ENCODE data around the gene GJD3. TPM values are rescaled to one million over a fixed set of nuclear protein-coding genes. Genes with fewer than 3 reads are reported as not detected.

The GJD3 gene
- polyA plus RNA-seq, 3 donors = not detected

DNA sequence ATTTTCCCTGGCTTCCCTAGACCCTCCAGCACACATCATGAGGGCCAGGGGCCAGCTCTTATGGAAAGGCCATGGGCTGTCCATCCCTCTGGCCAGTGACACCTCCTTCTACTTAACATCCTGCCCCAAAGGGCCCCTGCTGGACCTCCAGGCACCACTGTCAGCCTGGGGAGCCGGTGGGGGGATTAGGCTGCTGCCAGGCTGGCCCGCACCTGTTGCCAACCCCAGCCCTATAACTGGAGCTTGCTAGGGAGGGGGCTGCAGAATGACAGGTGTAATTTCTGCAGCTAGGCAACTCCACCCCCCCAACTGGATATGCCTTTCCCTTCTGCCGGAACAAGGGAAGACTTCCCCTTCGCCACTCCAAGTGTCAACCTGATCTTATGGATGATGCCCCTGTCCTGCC lies 43.0 kb downstream of the GJD3 start:
- Histone ChIP-seq H3K9ac (ENCODE audit: insufficient read depth, low read length, poor library complexity, severe bottlenecking) (peak overlapping the region; percentile 97), H3K4me2 (replicated peaks; ENCODE audit: extremely low read depth, low read length, poor library complexity, severe bottlenecking) (peak overlapping the region; percentile 97), H3K9me3 (replicated peaks in 1 of 2; ENCODE audit: control insufficient read depth in 1 of 2, insufficient read depth in 1 of 2, low read length in 2 of 2) (no peaks in the 10 kb centered on the region), H3K27ac (ENCODE audit: low read depth in 1 of 2, low read length in 2 of 2) (peak overlapping the region; percentile 99 to 100), H4K20me1 (ENCODE audit: insufficient read depth, low read length) (peaks cover 43% of the 10 kb centered on the region), H3K27me3 (ENCODE audit: control insufficient read depth in 2 of 2, insufficient read depth in 2 of 2, low read length in 2 of 2) (no peaks in the 10 kb centered on the region), H2AFZ (ENCODE audit: insufficient read depth, low read depth, low read length, poor library complexity, severe bottlenecking) (no peak overlapping the region), H3K36me3 (replicated peaks in 1 of 2; ENCODE audit: control insufficient read depth in 1 of 2, insufficient read depth in 2 of 2, low read length in 2 of 2) (no peaks in the 10 kb centered on the region), H3K79me2 (ENCODE audit: insufficient read depth, low read length) (peaks cover 90% of the 10 kb centered on the region), H3K4me3 (replicated peaks in 1 of 3; ENCODE audit: low read depth in 2 of 3, low read length in 3 of 3) (peak overlapping the region; percentile 75 to 100 (median 100)), H3K4me1 (ENCODE audit: control insufficient read depth in 1 of 2, insufficient read depth in 2 of 2, low read length in 2 of 2) (peaks cover 69 to 71% of the 10 kb centered on the region in 2 donors)
- intact Hi-C loops (cut with micrococcal nuclease) = loop anchor here in 1 of 2 donors (5.0 kb wide), 1 partner anchor 224 kb away; no protein-coding TSS in a partner anchor
- peak in 1 of 3 donors; percentile 47 for DNase-seq
- peak overlapping the region; percentile 99 for H3K4me3 Mint-ChIP-seq
- H3K9me3 Mint-ChIP-seq = peaks cover 0 to 3% (median 0%) of the 10 kb centered on the region in 7 donors
- H3K4me1 Mint-ChIP-seq = peaks cover 64% of the 10 kb centered on the region
- peaks cover 19 to 53% of the 10 kb centered on the region in 2 donors for H3K36me3 Mint-ChIP-seq
- peak overlapping the region; percentile 99 to 100 (median 100) for H3K27ac Mint-ChIP-seq
- TF ChIP-seq, protein P1, sequence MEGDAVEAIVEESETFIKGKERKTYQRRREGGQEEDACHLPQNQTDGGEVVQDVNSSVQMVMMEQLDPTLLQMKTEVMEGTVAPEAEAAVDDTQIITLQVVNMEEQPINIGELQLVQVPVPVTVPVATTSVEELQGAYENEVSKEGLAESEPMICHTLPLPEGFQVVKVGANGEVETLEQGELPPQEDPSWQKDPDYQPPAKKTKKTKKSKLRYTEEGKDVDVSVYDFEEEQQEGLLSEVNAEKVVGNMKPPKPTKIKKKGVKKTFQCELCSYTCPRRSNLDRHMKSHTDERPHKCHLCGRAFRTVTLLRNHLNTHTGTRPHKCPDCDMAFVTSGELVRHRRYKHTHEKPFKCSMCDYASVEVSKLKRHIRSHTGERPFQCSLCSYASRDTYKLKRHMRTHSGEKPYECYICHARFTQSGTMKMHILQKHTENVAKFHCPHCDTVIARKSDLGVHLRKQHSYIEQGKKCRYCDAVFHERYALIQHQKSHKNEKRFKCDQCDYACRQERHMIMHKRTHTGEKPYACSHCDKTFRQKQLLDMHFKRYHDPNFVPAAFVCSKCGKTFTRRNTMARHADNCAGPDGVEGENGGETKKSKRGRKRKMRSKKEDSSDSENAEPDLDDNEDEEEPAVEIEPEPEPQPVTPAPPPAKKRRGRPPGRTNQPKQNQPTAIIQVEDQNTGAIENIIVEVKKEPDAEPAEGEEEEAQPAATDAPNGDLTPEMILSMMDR (IDR thresholded peaks at IDR 0.05) = no peak
- WGBS (ENCODE audit: insufficient coverage) = 0% methylated on average over 1 of the region's 4 CpGs
- peaks cover 0 to 8% (median 5%) of the 10 kb centered on the region in 3 donors for H3K27me3 Mint-ChIP-seq (ENCODE audit: low read depth in 3 of 3)

DNA sequence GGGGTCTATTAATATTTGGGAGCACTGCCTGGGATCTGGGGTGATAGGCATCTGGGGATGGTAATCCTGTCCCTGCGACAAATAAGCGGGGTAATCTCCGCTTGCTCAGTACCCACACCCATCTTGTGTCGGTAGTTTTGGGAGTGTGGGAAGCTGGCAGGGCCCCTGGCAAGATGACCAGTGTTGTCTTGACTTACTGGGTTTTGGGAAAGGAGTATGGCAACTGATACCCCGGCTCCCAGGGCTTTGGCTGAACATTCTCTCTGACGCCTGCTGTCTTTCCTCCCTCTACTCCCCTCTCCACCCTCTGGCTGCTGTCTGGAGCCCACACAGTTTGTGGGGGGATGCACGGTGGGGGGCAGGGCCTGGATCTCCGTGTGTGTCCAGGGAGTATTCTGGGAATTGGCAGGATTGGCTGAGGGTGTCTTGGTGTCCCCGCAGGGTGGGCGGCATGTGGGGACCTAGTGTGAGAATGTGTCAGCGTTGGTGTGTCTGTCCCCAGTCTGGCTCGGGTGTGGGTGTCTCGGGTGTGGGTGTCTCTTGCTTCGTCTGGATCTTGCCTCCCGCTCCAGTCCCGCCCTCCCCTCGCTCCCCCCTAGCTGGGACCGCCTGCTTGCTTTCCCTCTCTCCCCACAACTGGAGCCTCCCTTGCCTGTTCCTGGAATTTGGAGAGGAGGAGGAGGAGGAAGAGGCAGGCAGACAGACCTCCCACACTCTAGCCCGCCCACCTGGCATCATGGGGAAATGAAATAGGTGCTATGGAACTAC lies 43.6 kb downstream of the GJD3 start:
- H3K79me2 ChIP-seq (ENCODE audit: insufficient read depth, low read length) = peaks cover 87% of the 10 kb centered on the region
- peak overlapping the region; percentile 97 for H3K4me2 ChIP-seq (replicated peaks; ENCODE audit: extremely low read depth, low read length, poor library complexity, severe bottlenecking)
- Mint-ChIP-seq H3K36me3 (peaks cover 17 to 47% of the 10 kb centered on the region in 2 donors), H3K9me3 (peaks cover 0 to 5% (median 0%) of the 10 kb centered on the region in 7 donors), H3K27me3 (ENCODE audit: low read depth in 3 of 3) (peaks cover 0 to 11% (median 5%) of the 10 kb centered on the region in 3 donors), H3K4me3 (peak overlapping the region; percentile 99), H3K27ac (peak overlapping the region; percentile 99 to 100 (median 100)), H3K4me1 (peaks cover 64% of the 10 kb centered on the region)
- no peaks in the 10 kb centered on the region for H3K36me3 ChIP-seq (replicated peaks in 1 of 2; ENCODE audit: control insufficient read depth in 1 of 2, insufficient read depth in 2 of 2, low read length in 2 of 2)
- no peaks in the 10 kb centered on the region for H3K9me3 ChIP-seq (replicated peaks in 1 of 2; ENCODE audit: control insufficient read depth in 1 of 2, insufficient read depth in 1 of 2, low read length in 2 of 2)
- no peaks in the 10 kb centered on the region for H3K27me3 ChIP-seq (ENCODE audit: control insufficient read depth in 2 of 2, insufficient read depth in 2 of 2, low read length in 2 of 2)
- intact Hi-C loops (cut with micrococcal nuclease) = loop anchor here in 1 of 2 donors (5.0 kb wide), 1 partner anchor 224 kb away; no protein-coding TSS in a partner anchor
- TF ChIP-seq, protein P1 (IDR thresholded peaks at IDR 0.05) = no peak
- peaks cover 69 to 71% of the 10 kb centered on the region in 2 donors for H3K4me1 ChIP-seq (ENCODE audit: control insufficient read depth in 1 of 2, insufficient read depth in 2 of 2, low read length in 2 of 2)
- no peak overlapping the region for H2AFZ ChIP-seq (ENCODE audit: insufficient read depth, low read depth, low read length, poor library complexity, severe bottlenecking)
- DNase-seq = peak in 1 of 3 donors; percentile 59
- H3K27ac ChIP-seq (ENCODE audit: low read depth in 1 of 2, low read length in 2 of 2) = peak overlapping the region; percentile 99 to 100
- H4K20me1 ChIP-seq (ENCODE audit: insufficient read depth, low read length) = peaks cover 41% of the 10 kb centered on the region
- WGBS (ENCODE audit: insufficient coverage) = 94% methylated on average over 3 of the region's 19 CpGs
- peak overlapping the region; percentile 75 to 100 (median 100) for H3K4me3 ChIP-seq (replicated peaks in 1 of 3; ENCODE audit: low read depth in 2 of 3, low read length in 3 of 3)
- peak overlapping the region; percentile 97 for H3K9ac ChIP-seq (ENCODE audit: insufficient read depth, low read length, poor library complexity, severe bottlenecking)

All from CD14-positive monocyte (primary cell).